PC-9 (cell line): ENCODE data around the gene CNTN1. TPM values are rescaled to one million over a fixed set of nuclear protein-coding genes. Genes with fewer than 3 reads are reported as not detected.

Experiments used
- BruUV-seq: library from RNA; stranded (reverse); fragments of 400-500 nt; replicated peaks from 2 replicates; lab custom pipeline; 2021; lab: Mats Ljungman, UMichigan
- CTCF ChIA-PET: fragments of 300-600 bp; sonication (Branson Sonifier 250); formaldehyde crosslinking; loops from one replicate; lab custom pipeline; 2022; ENCODE audit warnings: antibody characterized with exemption; lab: Charles Lee
- POLR2A ChIA-PET: fragments of 300-600 bp; sonication (Branson Sonifier 250); formaldehyde crosslinking; loops from one replicate; lab custom pipeline; 2022; ENCODE audit warnings: antibody characterized with exemption; ENCODE audit not compliant: unreplicated experiment; lab: Charles Lee
- DNase-seq, 2 experiments: peaks; one replicate each; pipeline versions ENCODE4 v3.0.0 to v3.0.0-alpha.2; 2015 to 2022; ENCODE audit warnings: mixed read lengths in 1 of 2
- H2AFZ ChIP-seq: fragments of 200-600 bp; sonication (generic); 2 replicates; pipeline ENCODE4 v1.8.1; 2017; ENCODE audit warnings: antibody characterized with exemption
- H3F3A ChIP-seq: fragments of 200-600 bp; sonication (generic); 2 replicates; pipeline ENCODE4 v1.8.1; 2017; ENCODE audit warnings: antibody characterized with exemption, mild to moderate bottlenecking, low read depth; ENCODE audit not compliant: insufficient read depth
- H3K27ac ChIP-seq: fragments of 200-600 bp; sonication (generic); 2 replicates; pipeline ENCODE4 v1.6.1; 2016; ENCODE audit warnings: mixed run types
- H3K27me3 ChIP-seq: fragments of 200-600 bp; sonication (generic); 2 replicates; pipeline ENCODE4 v1.6.1; 2016; ENCODE audit warnings: low read depth, mixed run types; ENCODE audit not compliant: insufficient read depth
- H3K36me3 ChIP-seq: fragments of 200-600 bp; sonication (generic); 2 replicates; pipeline ENCODE4 v1.6.1; 2016; ENCODE audit warnings: low read depth, mixed run types
- H3K4me1 ChIP-seq: fragments of 200-600 bp; sonication (generic); replicated peaks from 2 replicates; pipeline ENCODE4 v1.6.1; 2016; ENCODE audit warnings: mixed run types; ENCODE audit not compliant: insufficient read depth
- H3K4me2 ChIP-seq: fragments of 200-600 bp; sonication (generic); 2 replicates; pipeline ENCODE4 v1.6.1; 2017; ENCODE audit warnings: mixed run types
- H3K4me3 ChIP-seq: fragments of 200-600 bp; sonication (generic); 2 replicates; pipeline ENCODE4 v1.6.1; 2016; ENCODE audit warnings: mixed run types
- H3K79me2 ChIP-seq: fragments of 200-600 bp; sonication (generic); 2 replicates; pipeline ENCODE4 v1.6.1; 2017; ENCODE audit warnings: low read depth, mixed run types
- H3K9me2 ChIP-seq: fragments of 200-600 bp; sonication (generic); 2 replicates; pipeline ENCODE4 v1.8.1; 2017; ENCODE audit warnings: mild to moderate bottlenecking; ENCODE audit not compliant: insufficient read depth
- H3K9me3 ChIP-seq: fragments of 200-600 bp; sonication (generic); 2 replicates; pipeline ENCODE4 v1.8.1; 2016; ENCODE audit warnings: low read depth; ENCODE audit not compliant: insufficient read depth
- H4K20me1 ChIP-seq: fragments of 200-600 bp; sonication (generic); 2 replicates; pipeline ENCODE4 v1.8.1; 2017; ENCODE audit not compliant: insufficient read depth
- CTCF ChIP-seq: fragments of 200-600 bp; sonication (generic); conservative IDR thresholded peaks from 2 replicates; pipeline ENCODE4 v1.6.1; 2017; ENCODE audit warnings: mixed run types, antibody characterized with exemption, mild to moderate bottlenecking, moderate library complexity
- EZH2 ChIP-seq: fragments of 200-600 bp; sonication (generic); IDR thresholded peaks from 2 replicates; pipeline ENCODE4 v1.8.0; 2017; ENCODE audit warnings: antibody characterized with exemption, low read depth
- intact Hi-C: fragments of 100-400 bp; cut with micrococcal nuclease; formaldehyde crosslinking; loops from one replicate; pipeline ENCODE4 v1.10.0; 2022; ENCODE audit not compliant: unreplicated experiment
- total RNA-seq: library from RNA; stranded (reverse); gene quantifications from 2 replicates; pipeline ENCODE4 v1.2.3, GENCODE V29; 2021

CNTN1 gene
- total RNA-seq, 1 experiment from 2014 or later, result 0.37 TPM

GRCh38 chr12:41121374-41121773, 429.1 kb downstream of the CNTN1 start:
- DNase-seq, result no peak
- no peaks in the 10 kb centered on the region for H3K9me3 ChIP-seq
- no peak overlapping the region for H3K4me3 ChIP-seq
- no peak overlapping the region for H3K27ac ChIP-seq
- TF ChIP-seq CTCF (no peak), EZH2 (no peak)
- no peaks in the 10 kb centered on the region for H3K36me3 ChIP-seq
- H3F3A ChIP-seq, result no peaks in the 10 kb centered on the region
- intact Hi-C loops, result no loop called here
- no peaks in the 10 kb centered on the region for H3K79me2 ChIP-seq
- ChIA-PET POLR2A (no interaction called here), CTCF (no interaction called here)
- H4K20me1 ChIP-seq, result no peaks in the 10 kb centered on the region
- H3K4me2 ChIP-seq, result no peak overlapping the region
- no TSS peak for BruUV-seq
- no peak overlapping the region for H2AFZ ChIP-seq
- H3K27me3 ChIP-seq, result no peaks in the 10 kb centered on the region
- no peaks in the 10 kb centered on the region for H3K4me1 ChIP-seq
- H3K9me2 ChIP-seq, result no peaks in the 10 kb centered on the region
